Sigmoid colon (tissue), 4 donors: ENCODE data around the gene C12orf60.

Experiments used
- CTCF ChIP-seq, 4 experiments: fragments of 450-650 bp in 3 of 4; fragments of 200-600 bp in 1 of 4; IDR thresholded peaks; one replicate each; pipeline ENCODE4 v1.5.1; 2016 to 2019; ENCODE audit warnings: antibody characterized with exemption in 4 of 4, mild to moderate bottlenecking in 3 of 4, moderate library complexity in 2 of 4
- EP300 ChIP-seq, 4 donors: sonication (generic); formaldehyde crosslinking; IDR thresholded peaks; one replicate each; pipeline ENCODE4 v1.6.1; 2017; ENCODE audit warnings: antibody characterized with exemption in 4 of 4
- POLR2A ChIP-seq, 2 donors: fragments of 450-650 bp; IDR thresholded peaks; one replicate each; pipeline ENCODE4 v1.6.1; 2016; ENCODE audit warnings: antibody characterized with exemption in 2 of 2, mild to moderate bottlenecking in 2 of 2, moderate library complexity in 2 of 2
- POLR2AphosphoS5 ChIP-seq, 4 donors: sonication (generic); formaldehyde crosslinking; IDR thresholded peaks; one replicate each; pipeline ENCODE4 v1.6.1; 2017; ENCODE audit warnings: antibody characterized with exemption in 4 of 4

- TF ChIP-seq CTCF (IDR thresholded peaks at IDR 0.05) (no peak), POLR2A (IDR thresholded peaks at IDR 0.05) (no peak), EP300 (IDR thresholded peaks at IDR 0.05) (no peak), POLR2AphosphoS5 (IDR thresholded peaks at IDR 0.05) (no peak)
These were observed 29.8 kb upstream of the C12orf60 start for GRCh38 chr12:14773685-14774073.
